Measurements from ENCODE around the gene TIE1.

- TF ChIP-seq CTCF (IDR thresholded peaks at IDR 0.05) (no peak), POLR2A (IDR thresholded peaks at IDR 0.05) (no peak)
Measured at GRCh38 chr1:43358746-43359693, 58.2 kb downstream of the TIE1 start, which contains the start of gene CDC20.
